Thyroid gland (tissue), 4 donors: ENCODE measurements around the gene ZFP1.

ENCODE experiments used
- POLR2A ChIP-seq, 2 donors: fragments of 450-650 bp; IDR thresholded peaks; one replicate each; pipeline ENCODE4 v1.6.1; 2017; ENCODE audit warnings: antibody characterized with exemption in 2 of 2, mild to moderate bottlenecking in 2 of 2, moderate library complexity in 1 of 2
- TF ChIP-seq, protein P1 (sequence below), 6 experiments: fragments of 200-600 bp in 3 of 6; fragments of 450-650 bp in 3 of 6; sonication (generic) in 3 of 6; IDR thresholded peaks; one replicate each; pipeline ENCODE4 v1.5.1; 2016 to 2019; ENCODE audit warnings: antibody characterized with exemption in 6 of 6, mild to moderate bottlenecking in 2 of 6, inconsistent platforms in 1 of 6, moderate library complexity in 1 of 6

DNA sequence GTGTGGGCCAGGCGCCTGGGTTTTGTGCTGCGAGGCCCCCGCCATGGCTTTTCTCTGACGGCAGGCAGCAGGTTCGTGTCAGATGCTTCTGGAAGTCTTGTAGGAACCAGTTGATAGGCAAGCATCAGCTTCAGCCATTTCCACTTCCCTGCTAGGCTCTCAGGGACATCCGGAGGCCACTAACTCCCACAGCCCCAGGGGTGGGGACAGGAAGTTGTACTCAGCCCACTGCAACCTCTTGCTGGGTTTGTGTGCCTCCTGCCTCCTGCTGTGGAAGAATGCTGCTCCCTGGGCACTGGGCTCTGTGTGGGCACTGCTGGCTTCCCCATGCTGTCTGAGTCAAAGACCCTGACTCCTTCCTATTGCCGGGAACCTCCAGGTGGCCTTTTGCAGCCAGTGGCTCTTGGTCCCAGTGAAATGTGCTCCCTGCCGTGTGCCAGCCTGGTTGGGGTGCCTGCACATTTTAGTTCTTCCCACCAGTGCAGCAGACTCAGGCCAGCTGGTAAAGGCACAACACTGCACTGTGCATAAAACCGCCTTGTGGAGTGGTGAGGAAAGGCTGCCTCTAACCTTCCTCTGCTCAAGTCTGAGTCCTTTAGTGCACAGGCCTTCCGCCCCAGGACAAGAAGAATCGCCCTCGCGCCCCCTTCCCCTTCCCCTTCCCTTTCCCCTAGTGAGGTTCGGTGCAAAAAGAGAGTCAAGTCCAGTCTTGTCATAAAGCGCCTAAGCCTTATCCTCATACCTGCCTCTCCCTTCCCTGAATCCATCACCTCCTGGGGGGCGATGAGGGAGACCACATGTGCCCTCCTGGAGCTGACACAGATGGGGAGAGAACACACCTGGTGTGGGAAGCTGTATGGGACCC, 48.4 kb upstream of the ZFP1 start:
- TF ChIP-seq, protein P1, sequence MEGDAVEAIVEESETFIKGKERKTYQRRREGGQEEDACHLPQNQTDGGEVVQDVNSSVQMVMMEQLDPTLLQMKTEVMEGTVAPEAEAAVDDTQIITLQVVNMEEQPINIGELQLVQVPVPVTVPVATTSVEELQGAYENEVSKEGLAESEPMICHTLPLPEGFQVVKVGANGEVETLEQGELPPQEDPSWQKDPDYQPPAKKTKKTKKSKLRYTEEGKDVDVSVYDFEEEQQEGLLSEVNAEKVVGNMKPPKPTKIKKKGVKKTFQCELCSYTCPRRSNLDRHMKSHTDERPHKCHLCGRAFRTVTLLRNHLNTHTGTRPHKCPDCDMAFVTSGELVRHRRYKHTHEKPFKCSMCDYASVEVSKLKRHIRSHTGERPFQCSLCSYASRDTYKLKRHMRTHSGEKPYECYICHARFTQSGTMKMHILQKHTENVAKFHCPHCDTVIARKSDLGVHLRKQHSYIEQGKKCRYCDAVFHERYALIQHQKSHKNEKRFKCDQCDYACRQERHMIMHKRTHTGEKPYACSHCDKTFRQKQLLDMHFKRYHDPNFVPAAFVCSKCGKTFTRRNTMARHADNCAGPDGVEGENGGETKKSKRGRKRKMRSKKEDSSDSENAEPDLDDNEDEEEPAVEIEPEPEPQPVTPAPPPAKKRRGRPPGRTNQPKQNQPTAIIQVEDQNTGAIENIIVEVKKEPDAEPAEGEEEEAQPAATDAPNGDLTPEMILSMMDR (IDR thresholded peaks at IDR 0.05) = no peak
- TF ChIP-seq POLR2A (IDR thresholded peaks at IDR 0.05) = no peak
